Embryonic facial prominence (tissue), 1 donor: ENCODE measurements around the gene TRAF4.
"Not testable (repeated sequence)": the region's sequence is repeated elsewhere in the genome, so short reads cannot be mapped to it uniquely, and the experiment has no call there.

Experiments used
- DNase-seq: peaks from one replicate; pipeline ENCODE4 v3.0.0-alpha.2; 2016; ENCODE audit errors: extremely low spot score

The TRAF4 gene

DNA sequence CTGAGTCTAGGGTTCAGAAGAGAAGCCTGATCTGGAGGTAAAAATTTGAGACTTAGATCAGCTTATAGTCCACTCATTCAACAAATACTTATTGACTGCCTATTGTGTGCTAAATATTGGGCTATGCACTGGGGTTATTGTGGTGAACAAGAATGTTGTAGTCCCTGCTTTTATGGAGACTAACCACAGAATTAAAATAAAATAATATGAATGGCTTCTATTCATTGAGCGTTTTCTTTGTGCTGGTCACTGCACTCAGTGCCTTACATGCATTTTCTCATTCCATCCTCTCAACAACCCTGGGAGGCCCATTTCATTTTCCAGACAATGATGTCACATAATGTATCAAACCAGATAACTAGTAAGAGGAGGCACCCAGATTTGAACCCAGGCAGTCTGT lies 10.5 kb upstream of the TRAF4 start:
- no peak for DNase-seq

DNA sequence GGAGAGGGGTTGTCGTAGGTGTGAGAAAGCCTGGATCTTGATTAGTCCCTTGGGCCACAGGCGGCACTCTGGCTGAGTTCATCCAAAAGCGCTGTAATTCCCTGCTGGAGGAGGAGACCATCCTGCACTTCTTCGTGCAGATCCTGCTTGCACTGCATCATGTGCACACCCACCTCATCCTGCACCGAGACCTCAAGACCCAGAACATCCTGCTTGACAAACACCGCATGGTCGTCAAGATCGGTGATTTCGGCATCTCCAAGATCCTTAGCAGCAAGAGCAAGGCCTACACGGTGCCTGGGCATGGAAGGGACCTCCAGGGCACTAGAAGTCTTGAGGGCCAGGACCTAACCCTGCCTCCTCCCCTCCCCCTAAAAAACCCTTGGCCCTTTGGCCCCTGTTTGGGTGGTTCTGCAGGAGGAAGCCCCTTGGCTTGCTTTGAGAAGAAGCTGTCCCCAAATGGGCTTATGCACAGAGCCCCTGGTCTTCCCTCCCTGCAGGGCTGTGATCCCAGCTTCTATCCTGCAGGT lies 9.0 kb upstream of the TRAF4 start:
- DNase-seq = no peak

DNA sequence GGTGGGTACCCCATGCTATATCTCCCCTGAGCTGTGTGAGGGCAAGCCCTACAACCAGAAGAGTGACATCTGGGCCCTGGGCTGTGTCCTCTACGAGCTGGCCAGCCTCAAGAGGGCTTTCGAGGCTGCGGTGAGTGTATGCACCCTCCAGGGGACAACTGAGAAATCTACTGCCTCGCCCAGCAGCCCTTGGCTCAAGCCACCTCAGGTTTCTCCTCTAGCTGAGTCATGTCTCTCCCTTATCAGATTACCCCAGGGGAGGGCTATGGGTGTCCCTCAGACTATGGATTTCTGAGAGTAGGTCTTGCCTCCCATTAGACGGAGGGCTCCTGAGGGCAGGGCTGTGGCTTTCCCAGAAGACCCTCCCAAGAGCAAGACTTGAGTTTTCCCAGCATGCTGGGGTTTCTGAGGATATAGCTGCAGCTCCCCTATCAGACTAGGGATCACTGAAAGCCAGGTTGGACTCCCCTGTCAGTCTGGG lies 8.5 kb upstream of the TRAF4 start:
- DNase-seq = no peak

DNA sequence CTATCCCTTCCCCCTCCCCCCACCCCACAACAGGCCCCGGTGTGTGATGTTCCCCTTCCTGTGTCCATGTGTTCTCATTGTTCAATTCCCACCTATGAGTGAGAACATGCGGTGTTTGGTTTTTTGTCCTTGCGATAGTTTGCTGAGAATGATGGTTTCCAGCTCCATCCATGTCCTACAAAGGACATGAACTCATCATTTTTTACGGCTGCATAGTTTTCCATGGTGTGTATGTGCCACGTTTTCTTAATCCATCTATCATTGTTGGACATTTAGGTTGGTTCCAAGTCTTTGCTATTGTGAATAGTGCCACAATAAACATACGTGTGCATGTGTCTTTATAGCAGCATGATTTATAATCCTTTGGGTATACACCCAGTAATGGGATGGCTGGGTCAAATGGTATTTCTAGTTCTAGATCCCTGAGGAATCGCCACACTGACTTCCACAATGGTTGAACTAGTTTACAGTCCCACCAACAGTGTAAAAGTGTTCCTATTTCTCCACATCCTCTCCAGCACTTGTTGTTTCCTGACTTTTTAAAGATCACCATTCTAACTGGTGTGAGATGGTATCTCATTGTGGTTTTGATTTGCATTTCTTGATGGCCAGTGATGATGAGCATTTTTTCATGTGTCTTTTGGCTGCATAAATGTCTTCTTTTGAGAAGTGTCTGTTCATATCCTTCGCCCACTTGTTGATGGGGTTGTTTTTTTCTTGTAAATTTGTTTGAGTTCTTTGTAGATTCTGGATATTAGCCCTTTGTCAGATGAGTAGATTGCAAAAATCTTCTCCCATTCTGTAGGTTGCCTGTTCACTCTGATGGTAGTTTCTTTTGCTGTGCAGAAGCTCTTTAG lies 7.7 kb upstream of the TRAF4 start:
- DNase-seq = not testable (repeated sequence)

DNA sequence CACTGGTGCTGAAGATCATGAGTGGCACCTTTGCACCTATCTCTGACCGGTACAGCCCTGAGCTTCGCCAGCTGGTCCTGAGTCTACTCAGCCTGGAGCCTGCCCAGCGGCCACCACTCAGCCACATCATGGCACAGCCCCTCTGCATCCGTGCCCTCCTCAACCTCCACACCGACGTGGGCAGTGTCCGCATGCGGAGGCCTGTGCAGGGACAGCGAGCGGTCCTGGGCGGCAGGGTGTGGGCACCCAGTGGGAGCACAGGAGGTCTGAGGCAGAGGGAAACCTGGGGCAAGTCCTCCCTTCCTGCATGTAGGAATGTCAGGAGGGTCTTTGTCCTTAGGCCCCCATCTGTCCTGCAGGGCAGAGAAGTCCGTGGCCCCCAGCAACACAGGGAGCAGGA lies 6.5 kb upstream of the TRAF4 start:
- no peak for DNase-seq

DNA sequence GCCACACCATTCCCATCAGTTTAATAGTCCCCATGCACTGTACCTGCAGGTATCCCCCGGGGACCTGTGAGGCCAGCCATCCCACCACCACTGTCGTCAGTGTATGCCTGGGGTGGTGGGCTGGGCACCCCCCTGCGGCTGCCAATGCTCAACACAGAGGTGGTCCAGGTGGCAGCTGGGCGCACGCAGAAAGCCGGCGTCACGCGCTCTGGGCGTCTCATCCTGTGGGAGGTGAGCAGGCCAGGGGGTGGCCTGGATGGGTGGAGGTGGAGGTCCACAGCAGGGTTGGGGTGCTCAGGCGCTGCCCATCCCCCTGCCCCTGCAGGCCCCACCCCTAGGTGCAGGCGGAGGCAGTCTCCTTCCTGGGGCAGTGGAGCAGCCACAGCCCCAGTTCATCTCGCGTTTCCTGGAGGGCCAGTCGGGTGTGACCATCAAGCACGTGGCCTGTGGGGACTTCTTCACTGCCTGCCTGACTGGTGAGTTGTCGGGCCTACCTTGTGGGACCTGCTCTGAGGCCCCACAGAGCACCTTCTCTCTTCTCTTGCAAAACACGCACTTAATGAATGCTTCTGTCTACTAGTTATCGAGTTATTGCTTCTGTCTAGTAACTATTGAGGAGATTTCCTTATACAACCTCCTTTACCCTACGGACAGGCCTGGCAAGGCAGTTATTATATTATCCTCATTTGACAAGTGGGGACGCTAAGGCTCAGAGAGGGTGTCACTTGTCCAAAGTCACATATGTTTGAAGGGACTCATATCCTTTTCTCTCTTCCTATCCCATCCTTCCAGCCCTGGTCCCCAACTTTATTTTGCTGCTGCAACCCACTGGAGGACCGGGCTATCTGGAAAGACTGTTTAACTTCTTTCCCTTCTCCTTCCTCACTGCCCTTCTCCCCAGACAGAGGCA lies 5.8 kb upstream of the TRAF4 start:
- DNase-seq = no peak

DNA sequence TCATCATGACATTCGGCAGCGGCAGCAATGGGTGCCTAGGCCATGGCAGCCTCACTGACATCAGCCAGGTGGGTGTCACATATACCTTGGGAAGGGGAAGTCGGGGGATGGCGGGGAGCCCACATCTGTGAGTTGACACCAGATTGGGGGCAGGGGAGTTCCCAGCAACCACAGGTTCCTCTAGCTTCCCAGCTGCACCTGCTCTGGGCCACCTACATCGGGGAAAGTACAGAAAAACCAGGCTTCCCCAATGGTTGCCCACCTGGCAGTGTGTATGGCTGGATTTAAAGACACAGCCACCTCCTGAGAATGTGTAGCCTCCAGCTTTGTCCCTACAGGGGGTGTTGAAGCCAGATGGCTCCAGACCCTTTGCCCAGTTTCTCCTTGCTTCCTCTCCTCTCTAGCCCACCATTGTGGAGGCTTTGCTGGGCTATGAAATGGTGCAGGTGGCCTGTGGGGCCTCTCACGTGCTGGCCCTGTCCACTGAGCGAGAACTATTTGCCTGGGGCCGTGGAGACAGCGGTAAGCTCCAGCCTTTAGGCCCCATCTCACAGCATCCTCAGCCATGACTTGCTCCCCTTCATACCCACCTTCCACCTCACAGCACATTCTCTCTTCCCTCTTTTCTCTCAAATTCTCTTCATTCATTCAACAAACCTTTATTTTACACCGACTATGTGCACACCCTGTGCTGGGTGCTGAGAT lies 5.0 kb upstream of the TRAF4 start:
- DNase-seq = no peak

DNA sequence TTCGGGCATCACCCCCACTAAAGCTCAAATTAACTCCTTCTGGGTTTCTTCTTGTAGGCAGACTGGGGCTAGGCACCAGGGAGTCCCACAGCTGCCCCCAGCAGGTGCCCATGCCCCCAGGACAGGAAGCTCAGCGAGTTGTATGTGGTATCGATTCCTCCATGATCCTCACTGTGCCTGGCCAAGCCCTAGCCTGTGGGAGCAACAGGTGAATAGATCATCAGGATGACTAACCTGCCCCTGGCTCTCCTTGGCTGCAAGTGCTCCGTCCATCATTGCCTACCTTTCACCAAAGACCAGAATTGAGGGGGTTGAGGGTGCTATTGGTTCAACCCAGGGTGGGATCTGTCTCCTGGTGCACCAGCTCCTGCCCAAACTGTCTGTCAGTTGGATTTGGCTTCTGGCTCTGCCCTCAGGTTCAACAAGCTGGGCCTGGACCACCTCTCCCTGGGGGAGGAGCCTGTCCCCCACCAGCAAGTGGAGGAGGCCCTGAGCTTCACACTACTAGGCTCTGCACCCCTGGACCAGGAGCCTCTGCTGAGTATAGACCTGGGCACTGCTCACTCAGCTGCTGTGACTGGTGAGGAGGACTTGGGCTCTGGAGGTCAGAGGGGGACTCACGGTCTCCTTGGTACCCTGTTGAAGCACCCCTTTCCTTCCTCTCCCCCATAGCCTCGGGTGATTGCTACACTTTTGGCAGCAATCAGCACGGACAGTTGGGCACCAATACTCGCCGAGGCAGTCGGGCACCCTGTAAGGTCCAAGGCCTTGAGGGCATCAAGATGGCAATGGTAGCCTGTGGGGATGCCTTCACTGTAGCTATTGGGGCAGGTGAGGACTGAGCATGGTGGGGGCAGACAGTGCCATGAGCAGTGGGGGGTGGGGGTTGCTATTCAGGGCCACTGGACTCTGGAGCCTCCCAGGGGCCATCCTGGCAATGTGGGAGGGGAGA lies 3.1 kb upstream of the TRAF4 start:
- no peak for DNase-seq

DNA sequence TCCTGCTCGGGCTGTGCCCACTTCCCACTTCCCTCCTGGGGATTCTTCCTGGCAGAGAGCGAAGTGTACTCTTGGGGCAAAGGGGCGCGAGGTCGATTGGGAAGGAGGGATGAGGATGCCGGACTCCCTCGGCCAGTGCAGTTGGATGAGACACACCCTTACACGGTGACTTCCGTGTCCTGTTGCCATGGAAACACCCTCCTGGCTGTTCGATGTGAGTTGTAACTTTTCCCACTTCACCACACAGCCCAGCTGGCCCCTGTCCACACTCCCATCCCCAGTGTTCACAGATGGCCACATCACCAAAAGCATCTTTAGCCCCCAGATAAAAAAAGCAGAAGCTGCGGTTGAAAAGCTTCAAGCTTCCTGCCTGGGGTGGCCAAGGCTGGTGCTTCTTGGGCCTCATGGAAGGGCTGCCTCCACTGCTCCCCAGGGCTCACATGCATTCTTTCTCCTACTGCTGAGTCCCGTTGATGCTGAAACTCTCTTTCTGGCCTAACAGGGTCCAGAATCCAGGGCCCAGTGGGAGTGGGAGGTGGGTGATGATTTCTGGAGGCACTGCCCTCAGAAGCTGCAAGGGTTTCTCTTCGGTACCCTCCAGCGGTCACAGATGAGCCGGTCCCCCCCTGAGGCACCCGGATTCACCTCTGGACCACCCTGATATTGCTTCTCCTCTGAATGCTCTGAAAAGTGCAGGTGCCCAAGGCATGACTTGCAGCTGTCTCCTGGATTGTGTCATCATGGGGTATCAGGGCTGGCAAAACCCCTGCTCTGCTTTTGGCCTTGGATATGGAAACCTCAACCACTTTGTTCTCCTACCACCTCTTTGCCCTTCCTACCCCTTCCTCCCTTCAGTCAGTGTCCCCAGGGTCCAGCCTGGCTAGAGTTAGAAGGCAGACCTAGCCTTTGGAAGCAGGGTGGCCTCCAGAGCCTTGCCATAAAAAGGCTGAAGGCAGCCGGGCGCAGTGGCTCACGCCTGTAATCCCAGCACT lies 2.2 kb upstream of the TRAF4 start:
- no peak for DNase-seq

DNA sequence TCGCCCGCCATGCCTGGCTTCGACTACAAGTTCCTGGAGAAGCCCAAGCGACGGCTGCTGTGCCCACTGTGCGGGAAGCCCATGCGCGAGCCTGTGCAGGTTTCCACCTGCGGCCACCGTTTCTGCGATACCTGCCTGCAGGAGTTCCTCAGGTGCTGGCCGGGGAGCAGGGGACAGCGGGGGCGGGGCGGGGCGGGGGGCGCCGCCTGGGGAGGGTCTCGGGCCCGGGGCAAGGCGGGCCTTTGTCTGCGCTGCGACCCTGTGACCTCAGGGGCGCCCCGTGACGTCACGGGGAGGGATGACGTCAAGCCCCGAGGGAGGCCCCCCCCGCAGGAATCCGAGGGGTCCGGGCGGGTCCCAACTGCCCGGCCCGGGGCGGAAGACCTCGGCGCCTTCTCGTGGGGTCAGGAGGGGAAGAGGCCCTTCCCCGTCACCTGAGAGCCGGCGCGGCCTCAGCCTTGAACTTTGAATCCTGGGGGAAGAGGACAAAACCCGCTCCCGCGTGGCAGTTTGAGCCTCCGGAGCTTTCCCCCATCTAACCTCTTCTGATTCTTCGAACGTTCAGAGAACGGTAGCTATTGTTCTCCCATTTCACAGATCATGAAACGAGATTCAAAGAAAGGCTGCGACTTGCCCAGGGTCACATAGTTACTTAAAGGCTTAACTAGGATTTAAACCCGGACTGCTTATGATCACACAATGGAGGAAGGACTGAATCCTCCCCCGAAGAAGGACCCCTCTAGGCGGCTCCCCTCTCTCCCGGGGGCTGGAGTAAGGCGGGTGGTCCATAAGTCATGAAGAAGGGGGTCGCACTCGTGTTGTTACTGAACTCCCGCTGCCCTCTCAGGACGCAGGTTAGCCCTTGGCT lies 527 bp downstream of the TRAF4 start:
- DNase-seq = peak; percentile 23

DNA sequence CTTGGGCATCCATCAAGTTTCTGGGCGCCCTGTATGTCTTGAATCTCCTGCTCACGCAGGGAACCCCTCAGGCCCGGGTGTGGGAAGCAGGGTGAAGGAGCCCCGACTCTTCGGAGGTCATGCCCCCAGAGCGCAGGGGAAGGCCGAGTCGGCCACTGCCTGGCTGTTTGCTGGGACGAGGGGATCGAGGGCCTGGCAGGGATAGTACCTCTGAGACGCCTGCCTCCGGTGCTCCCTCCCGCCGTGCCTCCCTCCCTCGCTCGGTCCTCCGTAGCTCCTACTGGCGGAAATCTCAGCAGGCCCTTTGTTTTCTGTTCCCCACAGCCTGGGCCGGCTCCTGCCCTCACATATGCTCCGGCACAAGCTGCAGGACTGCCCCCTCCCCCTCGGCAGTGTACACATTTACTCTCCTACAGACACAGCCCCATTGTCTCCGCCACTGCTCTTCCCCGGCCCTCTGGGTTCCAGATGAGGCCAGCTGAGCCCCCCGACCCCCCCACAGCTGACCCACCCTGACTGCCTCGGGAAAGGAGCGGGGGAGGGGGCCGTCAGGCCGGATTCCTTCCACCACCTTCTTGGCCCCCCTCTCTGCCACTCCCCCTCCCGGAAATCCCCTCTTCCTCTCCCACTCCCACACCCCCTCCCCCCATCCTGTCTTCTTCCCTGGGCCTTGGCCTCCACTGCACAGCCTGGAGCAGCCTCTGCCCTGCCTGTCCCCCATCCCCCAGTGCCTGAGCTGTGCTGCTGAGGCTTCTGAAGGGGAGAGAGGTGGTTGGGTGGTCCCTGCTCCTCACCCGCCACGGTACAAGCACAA lies 1.4 kb downstream of the TRAF4 start:
- peak; percentile 37 for DNase-seq

DNA sequence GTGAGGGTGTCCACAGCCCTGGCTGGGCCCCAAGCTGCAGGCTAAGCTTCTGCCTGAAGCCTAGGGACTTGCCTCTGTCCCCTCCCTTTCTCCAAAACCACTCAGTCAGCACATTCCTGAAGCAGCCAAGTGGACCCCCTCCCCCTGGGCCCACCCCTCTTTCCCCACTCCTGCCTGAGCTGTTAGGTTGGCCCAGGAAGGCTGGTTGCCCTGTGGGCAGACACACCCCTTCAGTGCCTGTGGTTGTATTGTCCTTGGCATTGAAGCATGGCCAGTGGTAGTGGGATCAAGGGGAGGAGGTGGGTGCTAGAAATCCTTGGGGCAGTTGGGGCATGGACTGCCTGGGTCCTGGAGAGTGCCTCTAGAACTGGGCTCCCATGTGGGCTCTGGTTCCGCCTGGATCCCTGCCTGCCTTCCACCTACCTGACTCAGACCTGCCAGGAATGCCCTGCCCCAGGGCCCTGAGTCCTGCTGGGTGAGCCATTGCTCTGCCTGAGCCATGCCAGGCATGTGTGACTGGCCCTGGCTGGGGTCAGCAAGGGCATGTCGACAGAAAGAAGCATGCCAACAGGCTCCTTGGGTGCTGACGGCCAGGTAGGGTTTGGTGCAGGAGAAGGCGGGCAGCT lies 2.1 kb downstream of the TRAF4 start:
- peak; percentile 51 for DNase-seq

DNA sequence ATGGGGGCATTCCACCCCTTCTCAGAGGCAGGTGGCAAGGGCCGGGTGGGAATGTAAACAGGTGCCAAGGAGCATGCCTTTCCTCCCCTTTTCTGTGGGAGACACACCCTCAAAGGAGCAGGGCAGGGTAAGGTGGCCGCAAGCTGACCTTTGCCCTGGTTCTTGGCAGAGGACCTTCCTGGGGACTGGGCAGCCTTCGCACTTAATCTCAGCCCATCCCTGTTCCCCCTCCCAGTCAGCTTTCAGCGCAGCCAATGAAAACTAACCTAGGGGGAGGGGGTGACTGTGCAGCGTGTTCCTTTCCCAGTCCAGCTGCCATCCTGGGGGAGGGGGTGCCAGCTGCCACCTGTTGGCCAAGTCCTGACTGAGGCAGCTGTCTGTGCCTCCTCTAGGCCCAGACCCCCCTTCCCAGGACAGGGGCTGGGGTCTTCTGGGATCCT lies 2.8 kb downstream of the TRAF4 start:
- DNase-seq = no peak

DNA sequence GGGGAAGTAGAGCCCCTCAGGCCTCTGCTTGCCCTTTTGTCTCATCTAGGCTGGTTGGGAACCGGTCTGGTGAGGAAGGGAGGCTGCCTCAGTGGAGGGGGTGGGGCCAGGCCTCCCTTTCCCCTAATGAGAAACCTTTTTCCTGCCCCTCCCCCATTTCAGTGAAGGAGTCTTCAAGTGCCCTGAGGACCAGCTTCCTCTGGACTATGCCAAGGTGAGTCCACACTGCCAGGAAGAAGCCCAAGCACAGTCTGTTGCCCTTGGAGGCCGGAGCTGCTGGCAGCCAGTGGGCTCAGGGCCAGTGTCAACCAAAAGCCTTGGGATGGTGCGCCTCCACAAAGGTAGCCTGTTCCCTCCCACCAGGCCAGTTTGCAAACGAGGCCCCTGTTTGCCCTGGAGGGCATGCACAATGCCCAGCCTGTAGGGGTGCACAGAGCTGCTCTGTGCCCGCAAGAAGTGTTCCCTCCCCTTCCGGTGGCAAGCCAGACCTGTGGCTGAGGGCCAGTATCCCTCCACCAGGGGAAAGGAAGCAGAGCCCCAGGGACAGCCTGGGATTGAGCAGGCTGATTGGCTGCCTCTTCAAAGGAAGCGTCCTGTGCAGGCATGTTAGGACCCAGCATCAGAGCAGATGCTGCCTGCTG lies 3.4 kb downstream of the TRAF4 start:
- DNase-seq = no peak

DNA sequence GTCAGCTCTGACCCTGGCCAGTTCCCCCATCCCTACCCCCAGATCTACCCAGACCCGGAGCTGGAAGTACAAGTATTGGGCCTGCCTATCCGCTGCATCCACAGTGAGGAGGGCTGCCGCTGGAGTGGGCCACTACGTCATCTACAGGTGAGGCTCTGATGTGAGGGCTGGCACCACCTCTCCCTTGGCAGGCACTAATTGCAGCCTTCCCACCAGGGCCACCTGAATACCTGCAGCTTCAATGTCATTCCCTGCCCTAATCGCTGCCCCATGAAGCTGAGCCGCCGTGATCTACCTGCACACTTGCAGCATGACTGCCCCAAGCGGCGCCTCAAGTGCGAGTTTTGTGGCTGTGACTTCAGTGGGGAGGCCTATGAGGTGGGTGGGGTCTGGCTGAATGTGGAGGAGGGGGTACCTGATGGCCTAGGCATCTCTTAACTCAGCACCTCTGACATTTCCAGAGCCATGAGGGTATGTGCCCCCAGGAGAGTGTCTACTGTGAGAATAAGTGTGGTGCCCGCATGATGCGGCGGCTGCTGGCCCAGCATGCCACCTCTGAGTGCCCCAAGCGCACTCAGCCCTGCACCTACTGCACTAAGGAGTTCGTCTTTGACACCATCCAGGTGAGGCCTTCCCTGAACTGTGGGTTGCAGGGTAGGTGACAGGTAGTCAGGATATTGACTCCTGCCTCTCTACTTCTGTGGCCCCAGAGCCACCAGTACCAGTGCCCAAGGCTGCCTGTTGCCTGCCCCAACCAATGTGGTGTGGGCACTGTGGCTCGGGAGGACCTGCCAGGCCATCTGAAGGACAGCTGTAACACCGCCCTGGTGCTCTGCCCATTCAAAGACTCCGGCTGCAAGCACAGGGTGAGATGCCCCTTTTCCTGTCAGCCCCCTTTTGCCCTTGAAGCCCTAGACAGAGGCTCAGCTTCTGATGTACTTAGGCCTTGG lies 4.3 kb downstream of the TRAF4 start:
- DNase-seq = no peak
